Activated naive CD4-positive, alpha-beta T cell treated with anti-CD3 and anti-CD28 coated beads, Interleukin-2, amount 50 U/mL, for 24 hours (primary cell): Measurements from ENCODE around the gene NLRP4.

ENCODE experiments used
- H3K27ac Mint-ChIP-seq: one replicate; pipeline ENCODE4 v1.8.0; 2021; ENCODE audit warnings: mild to moderate bottlenecking, mixed read lengths
- H3K27me3 Mint-ChIP-seq: one replicate; pipeline ENCODE4 v1.8.0; 2021; ENCODE audit warnings: mixed read lengths
- H3K36me3 Mint-ChIP-seq: one replicate; pipeline ENCODE4 v1.8.0; 2021; ENCODE audit warnings: mixed read lengths
- H3K4me1 Mint-ChIP-seq: one replicate; pipeline ENCODE4 v1.8.0; 2021; ENCODE audit warnings: mixed read lengths
- H3K4me3 Mint-ChIP-seq: one replicate; pipeline ENCODE4 v1.8.0; 2021; ENCODE audit warnings: mild to moderate bottlenecking, mixed read lengths
- H3K9me3 Mint-ChIP-seq: one replicate; pipeline ENCODE4 v1.8.0; 2021; ENCODE audit warnings: mixed read lengths

The NLRP4 gene, protein sequence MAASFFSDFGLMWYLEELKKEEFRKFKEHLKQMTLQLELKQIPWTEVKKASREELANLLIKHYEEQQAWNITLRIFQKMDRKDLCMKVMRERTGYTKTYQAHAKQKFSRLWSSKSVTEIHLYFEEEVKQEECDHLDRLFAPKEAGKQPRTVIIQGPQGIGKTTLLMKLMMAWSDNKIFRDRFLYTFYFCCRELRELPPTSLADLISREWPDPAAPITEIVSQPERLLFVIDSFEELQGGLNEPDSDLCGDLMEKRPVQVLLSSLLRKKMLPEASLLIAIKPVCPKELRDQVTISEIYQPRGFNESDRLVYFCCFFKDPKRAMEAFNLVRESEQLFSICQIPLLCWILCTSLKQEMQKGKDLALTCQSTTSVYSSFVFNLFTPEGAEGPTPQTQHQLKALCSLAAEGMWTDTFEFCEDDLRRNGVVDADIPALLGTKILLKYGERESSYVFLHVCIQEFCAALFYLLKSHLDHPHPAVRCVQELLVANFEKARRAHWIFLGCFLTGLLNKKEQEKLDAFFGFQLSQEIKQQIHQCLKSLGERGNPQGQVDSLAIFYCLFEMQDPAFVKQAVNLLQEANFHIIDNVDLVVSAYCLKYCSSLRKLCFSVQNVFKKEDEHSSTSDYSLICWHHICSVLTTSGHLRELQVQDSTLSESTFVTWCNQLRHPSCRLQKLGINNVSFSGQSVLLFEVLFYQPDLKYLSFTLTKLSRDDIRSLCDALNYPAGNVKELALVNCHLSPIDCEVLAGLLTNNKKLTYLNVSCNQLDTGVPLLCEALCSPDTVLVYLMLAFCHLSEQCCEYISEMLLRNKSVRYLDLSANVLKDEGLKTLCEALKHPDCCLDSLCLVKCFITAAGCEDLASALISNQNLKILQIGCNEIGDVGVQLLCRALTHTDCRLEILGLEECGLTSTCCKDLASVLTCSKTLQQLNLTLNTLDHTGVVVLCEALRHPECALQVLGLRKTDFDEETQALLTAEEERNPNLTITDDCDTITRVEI

DNA sequence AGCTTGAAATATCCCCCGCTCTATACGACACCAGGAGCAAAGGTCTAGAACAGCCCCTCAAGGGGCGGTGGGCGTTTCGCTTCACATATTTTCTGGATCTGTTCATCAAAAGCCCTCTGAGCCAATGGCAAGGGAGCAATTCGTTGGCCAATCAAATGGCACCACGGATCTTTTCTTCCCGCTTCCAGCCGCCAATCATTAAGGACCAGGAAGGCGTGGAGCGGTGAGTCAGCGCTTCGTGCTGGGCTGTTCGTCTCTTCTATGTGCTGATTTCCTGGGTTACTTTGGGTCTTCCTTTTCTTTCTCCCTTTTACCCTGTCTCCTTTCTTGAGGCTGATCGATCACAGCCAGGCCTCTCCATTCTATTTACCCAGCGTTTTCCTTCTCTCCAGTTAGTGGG is at the start of gene NLRP4:
Gene NLRP4 (plus strand): TSS at position 201 of the 400 bp plus-strand sequence. CDS start 15,541 bp downstream, outside the sequence.
- Mint-ChIP-seq H3K27me3 (peaks cover 3% of the 10 kb centered on the region), H3K36me3 (no peaks in the 10 kb centered on the region), H3K4me3 (no peak within 1 kb of the TSS), H3K27ac (no peak within 1 kb of the TSS), H3K9me3 (peaks cover 10% of the 10 kb centered on the region), H3K4me1 (no peaks in the 10 kb centered on the region)

DNA sequence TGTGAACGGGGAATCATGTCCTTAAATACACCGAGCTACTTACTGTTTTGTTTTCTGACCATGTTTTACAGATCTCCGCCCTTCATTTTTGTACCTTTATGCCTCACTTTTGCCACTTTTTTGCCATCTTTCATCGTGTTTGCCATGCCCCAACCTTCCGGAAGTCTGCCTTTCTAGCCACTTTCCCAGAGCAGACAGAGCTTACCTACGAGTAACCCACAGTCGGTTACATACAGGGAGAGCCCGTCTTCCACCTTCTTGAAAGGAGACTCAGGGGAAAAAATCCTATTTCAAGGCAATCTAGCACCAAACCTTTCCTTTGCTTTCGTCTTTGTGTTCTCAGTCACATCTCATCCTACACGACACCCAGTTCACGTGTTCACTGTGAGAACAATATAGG is 41.3 kb upstream of the NLRP4 start:
- H3K9me3 Mint-ChIP-seq, result peaks cover under 1% of the 10 kb centered on the region
- H3K4me1 Mint-ChIP-seq, result no peaks in the 10 kb centered on the region
- peaks cover 10% of the 10 kb centered on the region for H3K27me3 Mint-ChIP-seq
- no peak overlapping the region for H3K4me3 Mint-ChIP-seq
- peaks cover 2% of the 10 kb centered on the region for H3K36me3 Mint-ChIP-seq
- H3K27ac Mint-ChIP-seq, result no peak overlapping the region

DNA sequence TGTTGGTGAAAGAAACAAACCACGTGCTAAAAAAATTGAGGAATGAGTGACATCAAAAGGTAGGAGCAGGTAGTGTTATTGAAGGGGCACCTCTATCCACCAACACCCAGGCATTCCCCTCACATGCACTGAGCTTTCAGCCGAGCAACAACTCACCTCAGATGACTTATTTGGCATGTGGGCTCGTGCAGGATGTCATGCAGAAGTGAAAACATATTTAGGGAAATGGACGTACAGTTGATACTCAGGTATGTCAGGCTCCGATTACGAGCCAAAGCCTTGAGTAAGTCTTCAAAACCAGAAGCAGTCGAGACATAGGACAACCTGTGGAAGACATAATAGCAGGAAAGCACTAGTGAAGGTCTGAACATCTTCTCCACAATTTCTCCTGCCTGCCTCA is 34.9 kb upstream of the NLRP4 start:
- no peak overlapping the region for H3K27ac Mint-ChIP-seq
- H3K4me3 Mint-ChIP-seq, result no peak overlapping the region
- no peaks in the 10 kb centered on the region for H3K4me1 Mint-ChIP-seq
- peaks cover 12% of the 10 kb centered on the region for H3K27me3 Mint-ChIP-seq
- H3K36me3 Mint-ChIP-seq, result peaks cover 2% of the 10 kb centered on the region
- no peaks in the 10 kb centered on the region for H3K9me3 Mint-ChIP-seq

DNA sequence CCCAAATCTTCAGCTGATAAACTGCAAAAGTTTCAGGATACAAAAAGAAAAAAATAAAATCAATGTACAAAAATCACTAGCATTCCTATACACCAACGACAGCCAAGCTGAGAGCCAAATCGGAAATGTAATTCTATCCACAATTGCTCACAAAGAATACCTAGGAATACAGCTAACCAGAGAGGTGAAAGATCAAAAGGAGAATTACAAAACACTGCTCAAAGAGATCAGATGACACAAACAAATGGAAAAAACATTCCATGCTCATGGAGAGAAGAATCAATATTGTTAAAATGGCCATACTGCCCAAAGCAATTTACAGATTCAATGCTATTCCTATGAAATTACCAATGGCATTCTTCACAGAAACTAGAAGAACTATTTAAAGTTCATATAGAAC is 34.1 kb upstream of the NLRP4 start:
- no peaks in the 10 kb centered on the region for H3K9me3 Mint-ChIP-seq
- H3K27ac Mint-ChIP-seq, result no peak overlapping the region
- H3K4me1 Mint-ChIP-seq, result no peaks in the 10 kb centered on the region
- H3K27me3 Mint-ChIP-seq, result peaks cover 12% of the 10 kb centered on the region
- peaks cover 2% of the 10 kb centered on the region for H3K36me3 Mint-ChIP-seq
- no peak overlapping the region for H3K4me3 Mint-ChIP-seq

DNA sequence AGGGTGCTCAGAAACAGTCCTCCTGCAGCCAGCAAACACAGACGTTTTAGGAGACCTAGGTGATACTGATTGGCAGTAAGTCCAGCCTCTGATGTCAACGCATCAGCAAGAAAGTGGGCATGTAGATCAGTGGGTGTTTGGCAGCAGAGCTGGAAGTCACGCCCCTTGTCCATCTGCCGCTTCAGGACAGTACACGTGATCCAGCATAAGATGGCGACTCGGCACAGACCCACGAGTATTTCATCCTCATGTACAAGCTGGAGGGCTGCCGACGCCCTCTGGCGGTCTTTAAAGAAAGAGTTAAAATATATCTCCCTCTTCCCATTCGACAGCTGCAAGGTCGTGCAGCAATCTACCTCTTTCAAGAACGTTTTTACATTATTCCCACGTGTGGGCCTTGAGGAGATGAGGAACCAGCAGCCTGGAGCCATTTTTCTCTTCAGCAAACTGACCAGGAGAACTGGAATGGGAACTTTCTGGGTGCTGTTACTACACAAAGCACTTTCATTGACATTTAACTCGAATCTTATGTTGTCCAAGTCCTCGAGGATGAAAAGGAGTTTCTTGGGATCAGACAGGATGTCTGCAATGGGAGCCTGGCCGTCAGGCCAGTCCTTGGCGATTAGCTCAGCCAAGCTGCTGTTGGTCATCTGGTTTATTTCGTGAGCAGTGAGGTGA is 26.8 kb upstream of the NLRP4 start:
- H3K4me1 Mint-ChIP-seq, result no peaks in the 10 kb centered on the region
- no peak overlapping the region for H3K4me3 Mint-ChIP-seq
- peaks cover 17% of the 10 kb centered on the region for H3K27me3 Mint-ChIP-seq
- no peak overlapping the region for H3K27ac Mint-ChIP-seq
- no peaks in the 10 kb centered on the region for H3K36me3 Mint-ChIP-seq
- H3K9me3 Mint-ChIP-seq, result no peaks in the 10 kb centered on the region

DNA sequence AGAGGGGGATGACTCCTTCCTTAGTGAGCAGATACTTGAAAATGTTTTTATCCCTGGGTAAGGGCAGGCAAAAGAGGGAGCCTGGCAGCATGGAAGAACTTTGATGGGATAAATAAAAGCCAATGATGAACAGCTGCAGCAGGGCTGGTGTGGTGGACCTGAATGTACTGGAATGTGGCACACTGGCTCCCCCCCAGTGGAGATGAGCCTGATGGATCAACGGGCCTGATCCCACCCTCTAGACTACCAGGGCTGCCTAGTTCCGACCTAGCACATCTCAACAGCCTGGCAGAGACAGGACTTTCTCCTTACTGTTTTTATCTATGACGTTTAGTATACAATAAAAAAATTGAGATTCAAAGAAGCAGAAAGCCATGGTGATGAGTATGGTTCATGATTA is 25.0 kb upstream of the NLRP4 start:
- H3K9me3 Mint-ChIP-seq, result no peaks in the 10 kb centered on the region

DNA sequence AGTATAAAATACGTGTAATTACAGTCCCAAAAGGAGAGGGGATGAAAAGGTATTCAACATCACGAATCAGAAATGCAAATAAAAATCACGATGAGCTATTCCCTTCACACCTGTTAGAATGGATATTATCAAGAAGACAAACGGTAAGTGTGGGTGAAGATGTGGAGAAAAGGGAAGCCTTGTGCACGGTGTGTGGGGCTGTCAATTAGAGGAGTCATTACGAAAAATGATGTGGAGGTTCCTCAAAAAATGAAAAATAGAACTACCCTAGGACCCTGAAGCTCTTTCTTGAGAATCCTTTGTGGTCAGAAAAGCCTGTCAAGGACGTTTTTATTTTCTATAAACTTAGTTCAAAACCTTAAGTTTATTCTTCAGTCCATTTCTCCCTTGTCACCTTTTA is 23.9 kb upstream of the NLRP4 start:
- Mint-ChIP-seq H3K4me1 (no peaks in the 10 kb centered on the region), H3K27me3 (peaks cover 17% of the 10 kb centered on the region), H3K9me3 (no peaks in the 10 kb centered on the region), H3K27ac (no peak overlapping the region), H3K4me3 (no peak overlapping the region), H3K36me3 (no peaks in the 10 kb centered on the region)

More for the DNA sequence above, 25.0 kb upstream of the NLRP4 start:
- H3K4me3 Mint-ChIP-seq, result no peak overlapping the region
- H3K4me1 Mint-ChIP-seq, result no peaks in the 10 kb centered on the region
- no peaks in the 10 kb centered on the region for H3K36me3 Mint-ChIP-seq
- H3K27me3 Mint-ChIP-seq, result peaks cover 13% of the 10 kb centered on the region
- no peak overlapping the region for H3K27ac Mint-ChIP-seq

DNA sequence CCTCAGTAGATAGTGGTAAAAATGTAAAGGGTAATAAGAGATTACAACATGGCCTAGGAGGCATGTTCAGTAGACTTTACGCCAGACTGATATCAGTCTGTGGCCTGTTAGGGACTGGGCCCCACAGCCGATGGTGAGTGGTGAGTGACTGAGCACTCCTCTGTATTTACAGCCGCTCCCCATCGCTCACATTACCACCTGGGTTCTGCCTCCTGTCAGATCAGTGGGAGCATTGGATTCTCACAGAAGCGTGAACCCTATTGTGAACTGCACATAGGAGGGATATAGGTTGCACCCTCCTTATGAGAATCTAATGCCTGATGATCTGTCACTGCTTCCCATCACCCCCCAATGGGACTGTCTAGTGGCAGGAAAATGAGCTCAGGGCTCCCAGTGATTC is 22.4 kb upstream of the NLRP4 start:
- Mint-ChIP-seq H3K4me1 (no peaks in the 10 kb centered on the region), H3K27me3 (peaks cover 17% of the 10 kb centered on the region), H3K9me3 (no peaks in the 10 kb centered on the region), H3K27ac (no peak overlapping the region), H3K36me3 (no peaks in the 10 kb centered on the region), H3K4me3 (no peak overlapping the region)

DNA sequence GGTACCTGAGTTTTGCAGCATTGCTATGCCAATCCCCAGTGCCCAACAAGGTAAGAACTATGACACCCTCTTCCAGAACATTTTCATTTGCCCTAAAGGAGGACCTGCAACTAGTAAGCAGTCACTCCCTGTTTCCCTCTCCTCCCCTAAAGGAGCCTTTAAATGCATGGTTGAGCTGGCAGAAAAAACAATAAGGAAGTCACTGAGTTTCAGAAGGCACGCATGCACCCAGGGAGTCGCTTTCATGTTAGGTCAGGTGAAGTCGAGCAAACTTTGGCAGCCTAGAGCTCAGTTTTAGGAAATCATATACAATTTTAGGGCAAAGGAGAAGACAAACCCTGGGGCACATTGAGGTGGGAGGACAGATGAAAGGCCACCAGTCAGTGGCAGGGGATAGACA is 16.3 kb upstream of the NLRP4 start:
- Mint-ChIP-seq H3K27ac (no peak overlapping the region), H3K36me3 (no peaks in the 10 kb centered on the region), H3K9me3 (no peaks in the 10 kb centered on the region), H3K4me1 (no peaks in the 10 kb centered on the region), H3K4me3 (no peak overlapping the region), H3K27me3 (peaks cover 8% of the 10 kb centered on the region)

DNA sequence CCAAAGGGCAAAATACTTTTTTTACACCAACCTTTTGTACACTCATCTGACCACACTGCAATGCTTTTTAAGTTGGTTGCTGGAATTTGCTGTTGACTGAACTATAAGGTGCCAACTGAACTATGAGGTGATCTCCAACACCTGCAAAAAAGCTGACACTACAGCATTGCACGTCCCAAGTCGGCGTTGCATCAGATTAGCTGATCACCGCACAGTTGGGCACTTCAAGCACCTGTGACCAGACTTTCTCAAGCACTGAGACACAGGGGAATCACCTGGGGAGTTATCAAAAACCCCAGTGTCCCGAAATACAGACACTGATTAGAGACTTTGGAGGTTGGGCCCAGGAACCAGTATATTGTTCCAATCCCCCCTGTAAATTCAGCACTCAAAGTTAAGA is 5.7 kb upstream of the NLRP4 start:
- H3K4me3 Mint-ChIP-seq, result no peak overlapping the region
- H3K9me3 Mint-ChIP-seq, result no peaks in the 10 kb centered on the region
- peaks cover 4% of the 10 kb centered on the region for H3K27me3 Mint-ChIP-seq
- H3K27ac Mint-ChIP-seq, result no peak overlapping the region
- H3K4me1 Mint-ChIP-seq, result no peaks in the 10 kb centered on the region
- H3K36me3 Mint-ChIP-seq, result no peaks in the 10 kb centered on the region

DNA sequence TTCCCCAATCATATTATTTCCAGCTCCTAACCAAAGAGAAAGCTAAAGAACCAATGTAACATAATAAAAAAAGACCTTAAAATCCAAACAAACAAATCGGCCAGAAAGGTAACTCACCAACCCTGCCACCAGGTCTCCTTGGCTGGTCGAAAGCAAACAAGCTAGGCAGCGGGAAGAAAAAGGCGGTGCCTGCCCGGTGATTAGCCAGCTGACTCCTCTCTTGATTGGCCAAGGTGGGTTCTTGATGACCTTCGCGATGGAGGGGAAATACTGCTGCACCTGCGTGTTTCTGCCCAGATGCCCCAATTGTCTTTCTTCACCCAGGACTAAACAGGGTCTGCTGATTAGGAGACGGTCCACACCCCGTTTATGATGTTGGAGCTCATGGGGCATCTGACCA is 4.5 kb upstream of the NLRP4 start, which contains the start of gene NLRP11:
Gene NLRP11 (minus strand): TSS at position 154 of the 400 bp plus-strand sequence. CDS start 13,825 bp downstream, outside the sequence.
- Mint-ChIP-seq H3K27ac (no peak within 1 kb of the TSS), H3K9me3 (peaks cover 5% of the 10 kb centered on the region), H3K36me3 (no peaks in the 10 kb centered on the region), H3K4me1 (no peaks in the 10 kb centered on the region), H3K4me3 (no peak within 1 kb of the TSS), H3K27me3 (peaks cover 4% of the 10 kb centered on the region)

DNA sequence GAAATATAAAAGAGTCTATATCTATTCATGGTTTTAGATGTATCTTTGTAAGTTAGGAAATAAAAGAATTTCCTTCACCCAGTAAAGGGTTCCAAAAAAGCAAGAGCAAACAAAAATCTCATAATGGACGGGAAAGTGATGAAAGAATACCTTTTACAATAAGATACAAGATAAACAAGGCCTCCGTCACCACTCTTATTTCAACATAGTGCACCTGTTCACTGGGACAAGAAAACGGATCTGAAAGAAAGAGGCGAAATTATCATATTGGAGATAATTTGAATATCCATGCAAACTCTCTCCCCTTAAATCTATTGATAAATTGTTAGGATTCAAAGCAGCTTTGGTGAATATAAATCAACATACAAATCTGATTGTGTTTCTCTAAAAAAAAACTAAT is 3.7 kb upstream of the NLRP4 start:
- H3K4me1 Mint-ChIP-seq, result no peaks in the 10 kb centered on the region
- no peak overlapping the region for H3K4me3 Mint-ChIP-seq
- peaks cover 4% of the 10 kb centered on the region for H3K27me3 Mint-ChIP-seq
- no peak overlapping the region for H3K27ac Mint-ChIP-seq
- no peaks in the 10 kb centered on the region for H3K36me3 Mint-ChIP-seq
- peaks cover 6% of the 10 kb centered on the region for H3K9me3 Mint-ChIP-seq

DNA sequence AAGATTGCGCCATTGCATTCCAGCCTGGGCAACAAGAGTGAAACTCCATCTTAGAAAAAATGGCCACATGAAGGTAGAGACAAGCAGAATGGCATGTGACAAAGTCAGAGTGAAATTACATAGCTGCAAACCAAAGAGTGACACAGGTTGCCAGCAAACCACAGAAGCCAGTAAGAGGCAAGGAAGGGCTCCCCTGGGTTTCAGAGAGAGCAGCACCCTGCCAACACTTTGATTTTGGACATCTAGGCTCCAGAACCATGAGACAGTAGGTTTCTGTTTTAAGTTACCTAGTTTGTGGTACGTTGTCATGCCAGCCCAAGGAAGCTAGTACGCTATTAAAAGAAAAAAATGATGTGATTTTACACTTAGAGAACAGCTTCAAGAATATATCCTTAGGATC is 1.9 kb downstream of the NLRP4 start:
- Mint-ChIP-seq H3K27me3 (peaks cover 1% of the 10 kb centered on the region), H3K9me3 (peaks cover 16% of the 10 kb centered on the region), H3K4me1 (no peaks in the 10 kb centered on the region), H3K4me3 (no peak overlapping the region), H3K27ac (no peak overlapping the region), H3K36me3 (no peaks in the 10 kb centered on the region)

DNA sequence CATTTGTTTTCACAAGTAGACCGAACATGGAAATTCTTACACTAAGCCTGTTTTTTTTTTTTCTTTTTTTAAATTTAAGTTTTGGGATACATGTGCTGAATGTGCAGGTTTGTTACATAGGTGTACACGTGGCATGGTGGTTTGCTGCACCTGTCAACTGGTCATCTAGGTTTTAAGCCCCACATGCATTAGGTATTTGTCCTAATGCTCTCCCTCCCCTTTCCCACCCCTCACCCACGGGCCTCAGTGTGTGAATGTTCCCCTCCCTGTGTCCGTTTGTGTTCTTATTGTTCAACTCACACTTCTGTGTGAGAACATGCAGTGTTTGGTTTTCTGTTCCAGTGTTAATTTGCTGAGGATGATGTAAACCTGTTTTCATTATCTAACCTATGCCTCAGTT is 2.6 kb downstream of the NLRP4 start:
- no peaks in the 10 kb centered on the region for H3K36me3 Mint-ChIP-seq
- no peak overlapping the region for H3K27ac Mint-ChIP-seq
- peaks cover 1% of the 10 kb centered on the region for H3K27me3 Mint-ChIP-seq
- H3K4me1 Mint-ChIP-seq, result no peaks in the 10 kb centered on the region
- peaks cover 16% of the 10 kb centered on the region for H3K9me3 Mint-ChIP-seq
- no peak overlapping the region for H3K4me3 Mint-ChIP-seq

DNA sequence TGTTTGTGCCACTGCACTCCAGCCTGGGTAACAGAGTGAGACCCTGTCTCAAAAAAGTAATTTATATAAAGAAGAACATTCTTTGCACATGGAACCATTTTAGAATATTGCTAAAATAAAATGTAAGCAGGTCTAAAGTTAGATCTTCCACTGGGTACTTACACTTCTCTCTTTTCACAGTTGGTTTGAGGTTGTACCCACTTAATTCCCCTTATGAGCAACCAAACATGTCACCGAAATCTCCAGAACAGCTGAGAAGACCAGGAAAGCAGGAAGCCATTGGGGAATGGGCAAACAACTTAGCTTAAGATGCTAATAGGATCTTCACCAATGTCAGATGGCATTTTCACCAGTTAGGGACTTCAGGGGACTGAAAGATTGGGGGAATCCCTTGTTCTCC is 18.8 kb downstream of the NLRP4 start:
- H3K36me3 Mint-ChIP-seq, result no peaks in the 10 kb centered on the region
- H3K9me3 Mint-ChIP-seq, result no peaks in the 10 kb centered on the region
- no peaks in the 10 kb centered on the region for H3K27me3 Mint-ChIP-seq
- H3K27ac Mint-ChIP-seq, result no peak overlapping the region
- no peaks in the 10 kb centered on the region for H3K4me1 Mint-ChIP-seq
- H3K4me3 Mint-ChIP-seq, result no peak overlapping the region
